Activated CD8-positive, alpha-beta memory T cell treated with anti-CD3 and anti-CD28 coated beads for 36 hours (primary cell): ENCODE results near the gene CDH13. TPM values are rescaled to one million over a fixed set of nuclear protein-coding genes. Genes with fewer than 3 reads are reported as not detected.

Source experiments
- CTCF ChIA-PET: fragments of 350-600 bp; sonication (Branson Sonifier 250); formaldehyde crosslinking; loops from one replicate; lab custom pipeline; 2021; ENCODE audit warnings: antibody characterized with exemption; lab: Charles Lee
- POLR2A ChIA-PET: fragments of 350-600 bp; sonication (Branson Sonifier 250); formaldehyde crosslinking; loops from one replicate; lab custom pipeline; 2021; ENCODE audit warnings: antibody characterized with exemption; lab: Charles Lee
- total RNA-seq, 2 experiments: library from RNA; stranded (reverse); gene quantifications; one replicate each; pipeline ENCODE4 v1.2.3, GENCODE V29; 2021

The CDH13 gene
- total RNA-seq, 2 experiments from 2014 or later, result not detected

GRCh38 chr16:83159049-83159448 is 532.3 kb downstream of the CDH13 start:
- ChIA-PET CTCF (no interaction called here), POLR2A (no interaction called here)

- CTCF ChIA-PET, result no interaction called here
- POLR2A ChIA-PET, result no interaction called here
Measured at GRCh38 chr16:83160287-83161020, 533.7 kb downstream of the CDH13 start.

DNA sequence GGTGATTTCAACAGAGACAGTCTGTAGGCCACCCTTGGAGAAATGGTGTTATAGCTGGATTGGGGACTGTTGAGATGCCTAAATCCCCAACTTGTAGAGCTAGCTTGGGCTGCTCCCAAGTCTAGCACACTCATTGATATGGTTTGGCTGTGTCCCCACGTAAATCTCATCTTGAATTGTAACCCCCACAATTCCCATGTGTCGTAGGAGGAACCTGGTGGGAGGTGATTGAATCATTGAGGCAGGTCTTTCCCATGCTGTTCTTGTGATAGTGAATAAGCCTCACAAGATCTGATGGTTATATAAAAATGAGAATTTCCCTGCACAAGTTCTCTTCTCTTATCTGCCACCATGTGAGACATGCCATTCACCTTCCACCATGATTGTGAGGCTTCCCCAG is 536.0 kb downstream of the CDH13 start:
- CTCF ChIA-PET, result no interaction called here
- POLR2A ChIA-PET, result no interaction called here

- ChIA-PET CTCF (no interaction called here), POLR2A (no interaction called here)
Measured at GRCh38 chr16:83164816-83165215, 538.0 kb downstream of the CDH13 start.

DNA sequence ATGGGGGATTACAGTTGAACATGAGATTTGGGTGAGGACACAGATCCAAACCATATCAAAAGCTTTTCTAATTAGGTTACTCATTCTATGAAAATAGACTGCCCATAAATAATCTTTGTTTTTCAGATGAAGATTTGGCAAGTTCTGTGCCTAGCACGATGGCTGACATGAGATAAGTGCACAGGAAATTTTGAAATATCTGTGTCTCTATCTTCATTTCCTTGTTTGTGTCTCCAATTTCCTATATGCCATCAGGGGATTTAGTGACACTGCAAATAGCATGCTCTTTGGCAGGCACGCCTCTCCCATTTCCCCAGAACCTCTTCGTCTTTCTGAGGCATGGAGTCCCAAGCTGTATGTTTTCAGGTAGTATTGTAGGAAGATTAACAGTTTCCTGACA is 544.6 kb downstream of the CDH13 start:
- ChIA-PET POLR2A (interaction anchor here (0.5 kb wide), 1 partner anchor 9 kb away, joined by 3 read pairs; no protein-coding TSS in a partner anchor), CTCF (interaction anchor here (0.6 kb wide), 1 partner anchor 17 kb away, joined by 4 read pairs; no protein-coding TSS in a partner anchor)

GRCh38 chr16:83174671-83175070 is 547.9 kb downstream of the CDH13 start:
- ChIA-PET CTCF (no interaction called here), POLR2A (no interaction called here)

- ChIA-PET CTCF (no interaction called here), POLR2A (no interaction called here)
Measured at GRCh38 chr16:83176802-83177201, 550.0 kb downstream of the CDH13 start.

GRCh38 chr16:83185902-83186301 is 559.1 kb downstream of the CDH13 start:
- POLR2A ChIA-PET, result no interaction called here
- CTCF ChIA-PET, result no interaction called here

DNA sequence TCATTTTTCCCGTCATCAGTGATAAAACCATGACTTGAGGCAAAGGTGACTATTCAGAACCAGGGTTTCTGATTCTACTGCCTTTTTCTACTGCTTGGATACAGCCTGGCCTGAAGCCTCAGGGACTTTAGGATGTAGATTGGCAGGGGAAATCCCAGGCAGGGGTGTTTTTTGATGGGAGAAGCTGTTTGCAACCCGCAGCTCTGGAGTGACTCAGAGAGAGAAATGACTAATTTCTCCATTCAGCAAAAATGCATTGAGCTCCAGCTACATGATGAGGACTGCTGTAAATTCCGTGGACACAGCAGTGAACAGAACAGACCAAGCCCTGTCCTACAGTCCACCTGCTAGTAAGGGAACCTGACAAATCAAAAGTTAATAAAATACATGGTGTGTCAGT is 560.6 kb downstream of the CDH13 start:
- ChIA-PET POLR2A (no interaction called here), CTCF (no interaction called here)

GRCh38 chr16:83196796-83197195 is 570.0 kb downstream of the CDH13 start:
- CTCF ChIA-PET, result no interaction called here
- POLR2A ChIA-PET, result no interaction called here

GRCh38 chr16:83197450-83197849 is 570.7 kb downstream of the CDH13 start:
- CTCF ChIA-PET, result no interaction called here
- POLR2A ChIA-PET, result no interaction called here

DNA sequence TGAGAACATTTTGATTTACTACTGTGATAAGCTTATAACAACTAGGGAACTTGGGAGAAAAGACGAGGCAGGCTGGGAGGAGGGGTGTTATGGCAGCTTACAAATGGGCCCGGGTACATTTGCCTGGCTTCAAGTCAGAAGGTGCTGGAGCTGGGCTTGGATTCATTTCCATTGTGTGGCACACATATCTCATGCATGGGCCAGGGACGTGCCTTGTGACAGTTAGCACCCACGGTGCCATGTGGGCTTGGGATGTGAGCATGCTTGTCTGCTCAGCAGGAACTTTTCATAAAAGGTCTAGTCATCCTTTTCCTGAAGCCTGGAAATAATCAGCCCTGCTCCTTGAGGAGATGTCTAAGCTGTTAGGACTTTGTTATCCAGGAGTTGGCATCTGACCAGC is 572.2 kb downstream of the CDH13 start:
- ChIA-PET POLR2A (no interaction called here), CTCF (no interaction called here)

DNA sequence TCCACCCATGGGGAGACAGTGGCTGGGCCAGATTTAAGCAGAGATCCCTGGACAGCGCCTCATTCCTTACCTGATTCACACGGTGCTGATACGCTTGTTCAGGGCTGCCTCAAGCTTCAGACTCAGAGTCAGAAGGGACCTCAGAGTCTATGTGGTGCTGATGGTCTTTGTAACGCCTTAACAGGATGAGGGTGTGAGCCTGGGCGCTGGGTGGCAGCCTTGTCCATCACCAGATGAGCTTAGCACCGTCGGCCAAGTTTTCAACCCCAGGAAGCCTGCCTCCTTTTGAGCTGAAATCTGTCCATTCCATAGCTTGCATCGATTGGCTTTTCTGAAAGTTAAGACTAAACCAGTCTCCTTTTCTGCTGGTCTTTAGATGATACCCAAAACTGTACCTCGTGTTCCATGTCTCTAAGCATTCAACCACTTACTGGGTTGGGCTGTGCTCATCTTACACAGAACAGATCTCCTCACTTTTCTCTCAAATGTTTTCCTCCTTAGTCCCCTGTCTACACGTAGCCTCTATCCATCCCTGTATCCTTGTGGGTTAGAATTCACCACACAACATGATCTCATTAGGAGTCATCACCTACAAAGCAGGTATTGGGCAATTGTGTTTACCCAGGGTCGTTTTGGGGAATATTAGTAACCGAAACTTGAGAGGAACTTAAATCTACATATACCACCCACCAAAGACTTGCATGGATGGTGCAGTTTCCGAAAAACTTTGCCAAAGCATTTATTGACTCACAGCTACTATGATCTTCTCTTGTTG is 573.4 kb downstream of the CDH13 start:
- CTCF ChIA-PET, result no interaction called here
- POLR2A ChIA-PET, result no interaction called here

GRCh38 chr16:83201748-83202147 is 575.0 kb downstream of the CDH13 start:
- POLR2A ChIA-PET, result no interaction called here
- CTCF ChIA-PET, result interaction anchor here (0.6 kb wide), 1 partner anchor 445 kb away, joined by 3 read pairs; no protein-coding TSS in a partner anchor

- CTCF ChIA-PET, result interaction anchor here (0.7 kb wide), 2 partner anchors 24 to 63 kb away, joined by 3 to 4 read pairs; no protein-coding TSS in a partner anchor
- POLR2A ChIA-PET, result no interaction called here
Measured at GRCh38 chr16:83205896-83206295, 579.1 kb downstream of the CDH13 start.

- CTCF ChIA-PET, result no interaction called here
- POLR2A ChIA-PET, result no interaction called here
Measured at GRCh38 chr16:83206426-83206825, 579.7 kb downstream of the CDH13 start.

- ChIA-PET CTCF (no interaction called here), POLR2A (no interaction called here)
Measured at GRCh38 chr16:83211711-83212110, 584.9 kb downstream of the CDH13 start.

- ChIA-PET POLR2A (no interaction called here), CTCF (no interaction called here)
Measured at GRCh38 chr16:83212301-83212841, 585.6 kb downstream of the CDH13 start.

GRCh38 chr16:83214671-83215070 is 587.9 kb downstream of the CDH13 start:
- CTCF ChIA-PET, result interaction anchor here (0.6 kb wide), 1 partner anchor 102 kb away, joined by 3 read pairs; no protein-coding TSS in a partner anchor
- POLR2A ChIA-PET, result no interaction called here

DNA sequence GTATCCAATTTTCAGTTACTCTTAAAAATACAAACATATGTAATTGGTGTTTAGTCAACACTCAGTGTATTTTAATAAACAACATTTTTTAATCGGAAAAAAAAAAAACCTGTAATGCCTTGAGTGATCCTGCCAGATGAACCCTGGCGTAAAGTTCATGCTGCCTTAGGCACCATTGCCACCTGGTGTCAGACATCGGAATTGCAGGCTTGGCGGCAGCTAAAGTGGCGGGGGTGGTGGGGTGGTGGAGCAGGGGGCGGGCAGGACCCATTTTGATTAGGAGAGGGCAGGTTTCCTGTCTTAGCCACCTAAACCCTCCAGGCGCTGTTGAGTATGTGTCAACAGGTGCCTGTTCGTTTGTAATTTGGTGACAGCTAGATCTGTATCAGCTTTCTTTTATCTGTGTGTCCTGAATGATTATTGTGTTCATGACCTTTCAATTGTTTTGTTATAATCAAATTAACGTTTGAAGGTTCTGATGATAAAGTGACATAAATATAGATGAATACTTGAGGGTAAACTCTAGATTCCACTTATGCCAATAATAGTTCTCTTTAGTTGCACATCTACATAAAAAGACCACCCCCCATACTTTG is 588.7 kb downstream of the CDH13 start:
- ChIA-PET POLR2A (interaction anchor here (0.7 kb wide), 1 partner anchor 158 kb away, joined by 3 read pairs; no protein-coding TSS in a partner anchor), CTCF (no interaction called here)
